ENCODE results near the gene METTL24. TPM values are rescaled to one million over a fixed set of nuclear protein-coding genes. Genes with fewer than 3 reads are reported as not detected.

The METTL24 gene
- total RNA-seq, 1 donor from 2014 or later, result 3.2 TPM

GRCh38 chr6:110319381-110319780 is 38.8 kb downstream of the METTL24 start:
- DNase-seq (ENCODE audit: low spot score), result no peak
- Mint-ChIP-seq H3K27me3 (ENCODE audit: insufficient read depth, low read depth) (peaks cover 6% of the 10 kb centered on the region), H3K36me3 (no peaks in the 10 kb centered on the region), H3K4me1 (peaks cover 22% of the 10 kb centered on the region), H3K27ac (no peak overlapping the region), H3K9me3 (no peaks in the 10 kb centered on the region), H3K4me3 (no peak overlapping the region)
- Histone ChIP-seq H3K4me1 (peaks cover 20% of the 10 kb centered on the region), H3K79me2 (ENCODE audit: low read depth) (no peaks in the 10 kb centered on the region), H3K4me3 (no peak overlapping the region), H3K27me3 (no peaks in the 10 kb centered on the region), H2AFZ (replicated peaks) (no peak overlapping the region), H3K27ac (no peak overlapping the region), H3K9me3 (ENCODE audit: low read depth) (no peaks in the 10 kb centered on the region), H3K9ac (no peak overlapping the region), H4K20me1 (ENCODE audit: low read depth) (no peaks in the 10 kb centered on the region), H3F3A (ENCODE audit: low read depth) (no peaks in the 10 kb centered on the region), H3K36me3 (no peaks in the 10 kb centered on the region), H3K4me2 (no peak overlapping the region)
- no peak for TF ChIP-seq EZH2phosphoT487 (IDR thresholded peaks at IDR 0.05)
- no peak for TF ChIP-seq EZH2 (IDR thresholded peaks at IDR 0.05)
- TF ChIP-seq CTCF (IDR thresholded peaks at IDR 0.05), result no peak

- Mint-ChIP-seq H3K4me1 (peaks cover 21% of the 10 kb centered on the region), H3K27ac (no peak overlapping the region)
Observed at GRCh38 chr6:110318971-110319370, 39.2 kb downstream of the METTL24 start.

GRCh38 chr6:110317646-110318045 is 40.5 kb downstream of the METTL24 start:
- no peak overlapping the region for H3K27ac ChIP-seq
- no peaks in the 10 kb centered on the region for H3K9me3 ChIP-seq (ENCODE audit: low read depth)
- H3K4me1 ChIP-seq, result peaks cover 12% of the 10 kb centered on the region
- H3K79me2 ChIP-seq (ENCODE audit: low read depth), result no peaks in the 10 kb centered on the region
- Mint-ChIP-seq H3K27me3 (ENCODE audit: insufficient read depth, low read depth) (peaks cover 6% of the 10 kb centered on the region), H3K36me3 (no peaks in the 10 kb centered on the region), H3K4me1 (peaks cover 8% of the 10 kb centered on the region), H3K4me3 (no peak overlapping the region), H3K27ac (no peak overlapping the region), H3K9me3 (no peaks in the 10 kb centered on the region)
- TF ChIP-seq EZH2 (IDR thresholded peaks at IDR 0.05) (no peak), CTCF (IDR thresholded peaks at IDR 0.05) (no peak), EZH2phosphoT487 (IDR thresholded peaks at IDR 0.05) (no peak)
- H3K9ac ChIP-seq, result no peak overlapping the region
- H4K20me1 ChIP-seq (ENCODE audit: low read depth), result no peaks in the 10 kb centered on the region
- DNase-seq (ENCODE audit: low spot score), result no peak
- no peak overlapping the region for H2AFZ ChIP-seq (replicated peaks)
- H3K4me3 ChIP-seq, result no peak overlapping the region
- H3K4me2 ChIP-seq, result no peak overlapping the region
- no peaks in the 10 kb centered on the region for H3K27me3 ChIP-seq
- H3K36me3 ChIP-seq, result no peaks in the 10 kb centered on the region
- no peaks in the 10 kb centered on the region for H3F3A ChIP-seq (ENCODE audit: low read depth)

More at GRCh38 chr6:110318971-110319370, 39.2 kb downstream of the METTL24 start:
- H3K27me3 ChIP-seq, result no peaks in the 10 kb centered on the region
- H4K20me1 ChIP-seq (ENCODE audit: low read depth), result no peaks in the 10 kb centered on the region
- H3F3A ChIP-seq (ENCODE audit: low read depth), result no peaks in the 10 kb centered on the region
- no peaks in the 10 kb centered on the region for H3K36me3 Mint-ChIP-seq
- no peak overlapping the region for H3K4me3 Mint-ChIP-seq
- no peak overlapping the region for H3K4me2 ChIP-seq
- no peaks in the 10 kb centered on the region for H3K36me3 ChIP-seq
- H3K9me3 Mint-ChIP-seq, result no peaks in the 10 kb centered on the region
- no peak for TF ChIP-seq EZH2 (IDR thresholded peaks at IDR 0.05)
- TF ChIP-seq CTCF (IDR thresholded peaks at IDR 0.05), result no peak
- no peak for TF ChIP-seq EZH2phosphoT487 (IDR thresholded peaks at IDR 0.05)
- no peak overlapping the region for H2AFZ ChIP-seq (replicated peaks)
- H3K9me3 ChIP-seq (ENCODE audit: low read depth), result no peaks in the 10 kb centered on the region
- no peak overlapping the region for H3K27ac ChIP-seq
- H3K27me3 Mint-ChIP-seq (ENCODE audit: insufficient read depth, low read depth), result peaks cover 6% of the 10 kb centered on the region
- H3K4me1 ChIP-seq, result peaks cover 20% of the 10 kb centered on the region
- no peak for DNase-seq (ENCODE audit: low spot score)
- no peak overlapping the region for H3K4me3 ChIP-seq
- no peak overlapping the region for H3K9ac ChIP-seq
- no peaks in the 10 kb centered on the region for H3K79me2 ChIP-seq (ENCODE audit: low read depth)
